HG02885 (cell line): Measurements from ENCODE around the gene SAMD4A.
A peak's percentile ranks its signal among the peaks of the same experiment; 100 is the strongest.

ENCODE experiments used
- ATAC-seq: cut with Tn5 transposase; IDR thresholded peaks from one replicate; pipeline ENCODE4 v1.9.1; 2021; ENCODE audit warnings: mild to moderate bottlenecking; ENCODE audit not compliant: unreplicated experiment, poor library complexity

SAMD4A gene

DNA sequence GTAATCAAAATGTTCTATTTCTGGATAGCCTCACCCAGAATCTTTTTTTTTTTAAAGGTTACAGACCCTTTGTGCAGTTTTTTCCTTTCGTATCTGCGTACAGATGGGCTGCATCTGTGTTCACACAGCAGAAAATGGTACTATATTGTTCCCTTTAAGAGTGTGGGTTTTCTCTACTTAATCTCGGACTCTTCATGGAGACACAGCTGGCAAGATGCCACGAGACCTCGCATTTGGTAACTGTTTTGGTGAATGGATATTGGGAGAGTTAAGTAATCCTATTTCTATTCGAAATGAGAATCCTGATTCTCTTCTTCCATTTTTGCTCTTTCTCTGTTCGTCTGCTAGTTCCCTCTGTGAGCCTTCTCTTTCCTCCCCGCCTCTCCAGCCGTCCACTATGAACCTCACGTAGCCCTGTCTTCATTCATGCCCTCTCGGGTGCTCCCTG is 85.7 kb downstream of the SAMD4A start:
- ATAC-seq = no peak

DNA sequence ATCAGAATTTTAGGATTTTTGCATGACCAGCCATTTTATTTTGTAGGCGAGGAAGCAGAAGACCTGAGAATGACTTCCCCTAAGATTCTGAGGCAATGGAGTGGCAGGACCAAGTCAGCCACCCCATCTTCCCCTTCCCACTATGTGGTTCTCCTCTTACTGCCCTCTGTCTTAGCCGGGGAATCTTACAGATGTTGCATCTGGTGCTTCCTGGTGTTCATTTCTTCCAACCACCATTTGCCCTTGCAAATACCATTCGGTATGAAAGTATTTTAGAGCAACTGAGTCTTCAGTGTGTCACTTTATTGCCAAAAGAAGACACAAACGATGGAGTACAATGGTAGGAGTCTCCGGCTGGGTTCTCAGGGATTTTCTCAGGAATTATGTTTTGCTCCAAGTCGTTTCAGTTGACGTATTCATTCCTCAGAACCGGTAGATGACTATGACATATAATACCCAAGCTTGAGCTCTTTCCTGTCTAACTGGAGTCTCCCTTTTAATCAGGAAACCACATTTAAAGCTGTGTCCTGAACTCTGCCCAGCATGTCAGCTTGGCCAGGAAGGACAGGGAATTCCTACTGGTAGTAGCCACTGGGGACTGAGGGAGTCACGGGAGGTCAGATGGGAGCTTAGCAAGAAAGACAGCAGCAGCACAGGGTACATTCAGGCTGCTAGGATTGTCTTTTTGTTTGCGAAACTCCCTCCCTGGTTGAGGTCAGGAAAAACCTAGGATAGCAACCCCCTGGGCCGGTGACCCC is 87.0 kb downstream of the SAMD4A start:
- no peak for ATAC-seq

DNA sequence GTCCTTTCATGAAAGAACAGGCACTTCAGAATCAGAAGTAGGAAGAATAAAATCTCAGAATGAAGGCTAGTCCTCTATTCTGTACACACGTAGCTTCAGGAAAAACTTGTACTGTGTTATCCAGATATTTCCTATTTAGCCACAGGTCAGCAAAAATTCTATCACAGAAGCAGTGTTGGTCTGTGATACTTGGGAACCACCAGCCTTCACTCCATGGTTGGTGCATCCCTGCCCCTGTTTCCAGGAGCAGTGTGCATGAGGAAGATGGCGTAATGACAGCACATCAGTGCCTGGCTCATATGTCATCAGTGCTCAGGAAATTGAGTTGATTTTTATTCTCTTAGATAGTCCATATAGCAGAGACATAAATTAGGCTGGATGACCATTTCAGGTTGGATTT is 87.7 kb downstream of the SAMD4A start:
- no peak for ATAC-seq

DNA sequence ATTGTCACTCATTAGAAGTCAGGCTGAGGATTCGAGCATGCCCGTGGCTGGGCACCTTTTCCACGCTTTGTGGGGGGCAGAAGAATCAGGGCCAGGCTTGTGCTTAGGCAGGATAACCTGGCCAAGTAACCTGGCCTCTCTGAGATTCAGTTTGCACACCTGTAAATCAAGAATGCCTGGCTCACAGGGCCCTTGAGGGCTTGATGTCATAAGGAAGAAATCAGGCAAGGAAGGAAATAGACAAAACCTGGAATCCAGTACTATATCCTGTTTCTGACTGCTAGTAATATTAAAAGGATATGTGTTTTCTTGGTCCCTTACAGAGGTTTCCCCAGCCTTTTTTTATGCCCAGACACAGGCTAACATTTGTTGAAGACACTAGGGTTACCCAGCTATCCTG is 91.9 kb downstream of the SAMD4A start:
- ATAC-seq = no peak

DNA sequence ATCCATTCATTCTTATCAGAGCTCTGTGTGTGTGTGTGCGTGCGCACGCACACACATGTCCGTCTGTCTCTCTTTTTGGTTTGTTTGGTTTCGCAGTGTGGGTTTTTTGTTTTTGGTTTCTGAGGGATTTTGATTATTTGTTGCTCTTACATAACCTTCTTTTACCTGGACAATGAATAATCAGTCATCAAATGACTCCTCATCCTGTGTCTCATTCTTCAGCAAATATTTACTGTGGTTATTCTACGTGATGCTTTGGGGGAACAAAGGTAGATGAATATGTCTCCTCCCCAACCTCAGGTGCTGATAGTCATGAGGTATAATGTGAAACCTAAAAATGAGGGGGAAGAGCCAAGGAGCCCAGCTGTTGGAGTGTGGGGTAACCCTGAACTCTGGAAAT is 92.4 kb downstream of the SAMD4A start:
- ATAC-seq = no peak

DNA sequence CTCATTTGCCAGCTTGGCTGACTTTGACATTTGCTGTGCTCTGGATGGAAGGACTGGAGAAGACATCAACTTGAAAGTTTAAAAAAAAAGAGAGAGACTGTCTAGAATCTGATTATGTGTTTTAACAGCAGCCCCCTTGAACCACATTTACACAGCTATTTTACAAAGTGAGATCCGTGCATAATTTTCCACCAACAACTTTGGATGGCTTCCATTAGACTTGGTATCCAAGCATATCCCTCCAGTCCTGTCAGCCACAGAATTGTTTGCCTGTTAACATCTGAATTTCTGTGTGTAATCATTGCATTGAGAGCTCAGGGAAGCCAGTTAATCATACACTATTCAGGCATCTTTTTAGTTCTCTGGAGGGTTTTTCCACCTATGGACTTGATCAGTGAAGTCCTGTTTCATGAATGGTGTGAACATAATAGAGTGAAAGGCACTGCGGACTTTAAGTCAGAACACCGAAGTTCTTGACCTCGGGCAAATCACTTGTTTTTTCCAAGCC is 93.7 kb downstream of the SAMD4A start:
- no peak for ATAC-seq

DNA sequence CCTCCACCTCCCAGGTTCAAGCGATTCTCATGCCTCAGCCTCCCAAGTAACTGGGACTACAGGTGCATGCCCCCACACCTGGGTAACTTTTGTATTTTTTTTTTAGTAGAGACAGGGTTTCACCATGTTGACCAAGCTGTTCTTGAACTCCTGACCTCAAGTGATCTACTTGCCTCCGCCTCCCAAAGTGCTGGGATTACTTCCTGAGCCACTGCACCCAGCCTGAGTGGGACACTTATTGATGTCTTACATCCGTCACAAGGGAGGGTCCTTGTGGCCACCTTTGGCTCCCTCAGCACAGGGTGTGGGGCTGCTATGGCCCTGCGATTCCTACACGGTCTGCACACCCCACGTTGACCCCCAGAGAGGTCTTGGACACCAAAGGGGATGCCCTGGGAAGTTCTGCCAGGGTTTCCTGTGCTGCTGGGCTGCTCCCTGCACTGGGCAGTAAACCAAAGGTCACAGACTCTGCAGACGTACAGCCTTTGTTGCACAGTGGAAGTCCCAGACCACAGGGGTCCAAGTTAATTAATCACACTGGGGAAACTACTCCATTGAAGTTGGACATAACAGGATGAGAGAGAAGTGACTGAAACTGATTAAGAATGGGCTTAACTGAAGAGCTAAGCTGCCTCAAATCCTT is 95.7 kb downstream of the SAMD4A start:
- ATAC-seq = no peak

DNA sequence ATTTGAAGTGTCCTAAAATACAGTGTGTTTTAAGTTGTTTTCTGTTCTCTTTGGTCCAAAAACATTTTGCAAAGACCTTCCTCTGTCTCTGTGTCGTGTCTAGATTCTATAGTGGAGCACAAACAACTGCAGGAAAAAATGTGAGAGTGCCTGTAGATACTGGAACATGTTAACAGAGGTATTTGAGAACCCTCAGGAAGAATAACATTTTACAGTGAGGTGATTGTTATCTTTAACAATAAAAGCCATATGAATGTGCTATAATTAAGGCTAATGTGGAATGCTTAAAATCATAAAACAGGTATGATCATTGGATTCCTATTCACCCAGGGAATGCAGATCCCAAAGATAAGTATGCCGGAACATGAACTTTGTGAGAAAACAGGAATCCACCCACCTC is 98.0 kb downstream of the SAMD4A start:
- no peak for ATAC-seq

DNA sequence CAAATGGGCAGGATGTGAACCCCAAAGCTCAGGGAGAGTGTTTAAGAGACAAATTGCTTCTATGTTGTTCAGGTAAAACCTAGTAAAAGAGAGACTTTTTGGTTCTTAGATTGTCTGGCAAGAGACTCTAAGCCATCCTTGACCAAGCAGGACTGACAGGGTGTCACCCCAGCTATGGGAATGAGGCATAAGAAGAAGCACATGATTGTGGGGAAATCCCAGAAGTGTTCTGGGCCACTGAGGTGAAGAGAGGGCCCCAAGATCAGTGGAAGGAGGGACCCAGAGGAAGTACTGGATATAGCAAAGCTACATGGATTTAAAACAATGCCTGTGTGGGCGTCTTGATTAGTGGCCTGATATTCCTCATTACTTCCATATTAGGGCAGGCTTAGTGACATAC is 99.0 kb downstream of the SAMD4A start:
- no peak for ATAC-seq

DNA sequence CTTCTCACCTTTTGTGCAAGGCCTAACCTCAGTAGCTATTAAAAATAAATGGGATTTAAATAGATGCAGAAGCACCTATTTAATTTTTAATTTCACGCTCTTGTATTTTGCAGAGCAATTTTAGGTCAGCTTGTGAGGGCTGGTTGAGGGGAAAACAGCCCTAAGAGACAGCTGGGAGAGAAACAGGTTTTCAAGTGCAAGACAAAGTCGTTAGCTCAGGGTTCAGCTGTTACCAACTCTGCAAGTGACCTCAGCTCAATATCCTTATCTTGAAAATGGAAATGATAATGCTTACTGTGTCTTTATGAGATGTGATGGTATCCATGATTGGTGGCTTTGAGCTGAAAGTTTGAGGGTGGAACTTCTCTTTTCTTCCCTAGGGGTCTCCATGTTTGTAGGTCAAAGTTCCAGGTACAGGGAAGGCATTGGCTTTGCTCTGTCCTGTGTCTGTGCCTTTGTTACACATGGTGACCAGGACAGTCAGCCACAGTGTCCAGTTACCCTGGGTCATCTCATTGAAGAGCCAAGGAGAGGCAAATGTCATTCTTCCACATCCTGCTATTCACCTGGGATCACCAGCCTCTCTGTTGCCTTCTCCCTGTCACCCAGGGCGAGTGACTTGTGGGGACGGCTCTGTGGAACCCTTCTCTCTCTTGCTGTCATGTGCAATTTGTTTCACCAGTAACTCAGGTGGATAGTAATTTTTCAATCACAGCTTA is 100.3 kb downstream of the SAMD4A start:
- ATAC-seq = no peak

DNA sequence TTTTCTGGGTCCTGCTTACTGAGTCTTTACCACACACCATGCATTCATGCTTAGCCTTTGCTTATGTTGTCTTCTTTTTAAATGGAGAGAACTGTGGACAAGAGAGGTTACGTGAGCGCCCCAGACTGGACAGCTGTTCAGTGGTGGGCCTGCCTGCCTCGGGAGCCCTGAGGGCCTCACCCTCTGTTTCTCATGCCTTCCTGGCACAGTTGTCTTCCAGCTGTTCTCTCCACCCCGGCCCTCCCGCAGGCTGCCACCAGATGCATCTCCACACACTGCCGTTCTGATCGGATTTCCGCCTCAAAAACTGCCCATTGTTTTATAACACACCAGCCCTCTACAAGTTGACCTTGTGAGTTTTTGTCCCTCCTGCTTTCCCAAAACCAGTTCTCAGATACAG is 100.8 kb downstream of the SAMD4A start:
- no peak for ATAC-seq

DNA sequence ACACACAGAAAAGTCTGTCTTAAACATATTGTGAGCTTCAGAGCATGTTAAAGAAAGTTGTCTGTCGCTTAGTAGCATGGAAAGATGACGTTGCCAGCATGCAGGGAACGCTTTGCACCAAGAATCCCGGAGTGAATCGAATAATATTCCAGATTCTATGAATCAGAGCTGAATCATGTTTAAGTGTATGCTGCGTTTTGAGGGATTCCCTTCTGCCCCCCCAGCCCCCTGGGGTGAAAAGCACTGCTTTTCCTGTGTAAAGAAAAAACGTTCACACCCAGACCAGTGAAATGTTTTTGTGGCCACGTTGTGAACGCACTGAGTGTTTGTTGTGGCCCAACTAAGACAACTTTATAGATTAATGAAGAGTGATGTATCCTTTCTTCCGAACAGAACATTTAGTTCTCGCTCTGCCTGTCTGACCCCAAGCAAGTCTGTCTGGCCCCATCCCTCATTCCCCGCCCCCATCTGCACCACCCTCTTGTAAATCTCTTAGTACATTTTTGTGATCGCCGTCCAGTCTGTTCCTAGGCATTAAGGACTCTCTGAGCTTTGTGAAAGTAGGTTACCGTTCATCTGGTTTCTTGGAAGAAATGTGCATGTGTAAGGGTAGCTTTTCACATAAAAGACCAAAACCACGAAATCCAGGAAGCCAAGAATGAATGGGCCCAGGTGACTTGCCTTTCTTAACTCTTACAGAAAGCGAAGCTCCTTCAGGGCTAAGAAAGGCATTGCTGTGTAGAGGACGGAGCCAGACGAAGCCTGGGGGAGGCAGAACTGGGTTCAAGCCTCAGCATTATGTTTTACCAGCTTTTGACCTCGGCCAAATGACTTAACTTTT is 103.0 kb downstream of the SAMD4A start:
- no peak for ATAC-seq

DNA sequence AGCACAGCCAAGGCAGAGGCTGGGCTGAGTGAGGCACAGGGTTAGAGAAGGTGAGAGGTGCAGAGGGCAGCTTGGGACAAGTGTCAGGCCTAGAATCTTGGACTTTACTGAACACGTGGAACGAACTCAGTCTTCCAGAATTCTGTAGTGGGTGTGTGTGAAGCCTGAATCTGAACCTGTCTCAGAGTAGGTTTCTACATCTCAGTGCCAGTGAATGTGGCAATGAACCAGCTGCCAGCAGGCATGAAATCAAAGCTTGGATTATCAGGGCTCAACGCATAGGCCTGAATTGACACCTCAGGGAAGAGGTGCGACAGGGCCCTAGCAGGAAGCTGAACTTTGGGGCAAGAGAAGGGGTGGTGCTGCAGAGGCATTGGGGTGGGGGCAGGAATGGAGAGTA is 104.6 kb downstream of the SAMD4A start:
- no peak for ATAC-seq

DNA sequence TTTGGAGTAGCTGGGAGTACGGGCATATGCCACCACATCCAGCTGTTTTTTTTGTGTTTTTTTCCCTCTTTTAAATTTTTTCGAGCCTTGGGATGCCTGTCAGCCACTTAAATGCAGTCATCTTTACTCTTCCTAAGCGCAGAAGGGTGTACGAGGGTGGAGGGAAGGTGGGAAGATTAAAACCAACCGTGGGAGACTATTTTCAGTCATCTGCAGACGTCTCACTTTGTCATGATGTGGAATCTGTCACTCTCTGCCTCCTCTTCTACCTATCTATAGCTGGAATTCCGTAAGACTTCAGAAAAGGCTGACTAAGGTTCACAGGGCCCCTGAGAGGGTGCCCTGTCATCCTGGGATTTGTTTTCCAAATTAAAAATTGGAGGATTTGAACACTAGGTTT is 105.3 kb downstream of the SAMD4A start:
- no peak for ATAC-seq

DNA sequence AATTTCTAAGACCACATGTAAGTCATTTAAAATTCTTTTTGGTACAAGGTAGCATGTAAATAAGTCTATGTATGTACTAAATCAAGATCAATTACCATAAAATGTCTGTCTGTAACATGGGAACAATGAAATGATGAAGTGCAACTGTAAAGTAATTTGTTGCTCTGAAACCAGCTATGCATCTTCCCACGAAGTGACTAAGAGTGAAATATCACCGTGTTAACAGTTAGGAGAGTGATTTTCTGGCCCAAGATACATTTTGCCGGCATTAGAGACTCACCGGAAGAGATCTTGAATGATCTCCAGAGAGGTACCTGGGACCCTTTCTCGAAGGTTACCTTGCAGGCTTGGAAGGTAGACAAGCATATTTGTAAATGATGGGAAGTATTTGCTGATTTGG is 105.8 kb downstream of the SAMD4A start:
- peak; percentile 79 for ATAC-seq

DNA sequence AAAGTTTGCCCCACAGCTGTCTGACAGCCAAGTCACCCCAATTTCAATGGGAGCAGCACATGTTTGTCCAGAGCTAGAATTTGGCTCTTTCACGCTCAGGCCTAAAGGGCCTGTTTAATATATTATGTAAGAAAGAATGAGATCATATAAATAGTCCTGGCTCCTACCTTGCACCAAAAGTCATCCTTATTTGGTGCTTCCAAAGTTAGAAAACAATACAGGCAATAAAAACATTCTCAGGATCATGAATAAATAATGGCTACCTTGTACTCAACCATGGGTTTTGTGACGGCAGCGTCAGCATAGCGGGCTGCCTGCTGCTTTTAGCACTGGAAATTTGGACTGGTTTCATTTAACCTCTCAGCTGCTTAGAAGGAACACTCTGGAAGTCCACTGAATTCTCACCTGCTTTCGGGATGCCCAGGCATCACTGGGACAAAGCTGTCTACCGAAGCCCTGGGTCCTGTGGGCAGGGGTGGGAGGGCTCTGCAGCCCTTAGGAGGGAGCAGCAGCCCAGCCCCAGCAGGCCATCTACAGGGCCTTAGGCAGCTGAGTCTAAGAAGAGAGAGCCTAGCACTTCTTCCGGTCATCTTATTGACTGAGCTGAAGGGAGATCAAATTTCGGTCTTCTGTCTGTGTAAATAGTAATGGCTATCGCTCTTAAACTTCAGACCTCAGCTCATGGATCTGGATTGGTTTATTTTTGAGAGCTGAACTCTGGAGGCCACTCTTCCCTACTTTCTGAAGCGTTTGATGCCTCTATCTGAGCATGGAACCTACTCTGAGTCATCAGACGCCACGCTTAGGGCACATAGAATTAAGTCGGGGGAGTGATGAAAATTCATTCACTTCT is 106.5 kb downstream of the SAMD4A start:
- ATAC-seq = no peak

DNA sequence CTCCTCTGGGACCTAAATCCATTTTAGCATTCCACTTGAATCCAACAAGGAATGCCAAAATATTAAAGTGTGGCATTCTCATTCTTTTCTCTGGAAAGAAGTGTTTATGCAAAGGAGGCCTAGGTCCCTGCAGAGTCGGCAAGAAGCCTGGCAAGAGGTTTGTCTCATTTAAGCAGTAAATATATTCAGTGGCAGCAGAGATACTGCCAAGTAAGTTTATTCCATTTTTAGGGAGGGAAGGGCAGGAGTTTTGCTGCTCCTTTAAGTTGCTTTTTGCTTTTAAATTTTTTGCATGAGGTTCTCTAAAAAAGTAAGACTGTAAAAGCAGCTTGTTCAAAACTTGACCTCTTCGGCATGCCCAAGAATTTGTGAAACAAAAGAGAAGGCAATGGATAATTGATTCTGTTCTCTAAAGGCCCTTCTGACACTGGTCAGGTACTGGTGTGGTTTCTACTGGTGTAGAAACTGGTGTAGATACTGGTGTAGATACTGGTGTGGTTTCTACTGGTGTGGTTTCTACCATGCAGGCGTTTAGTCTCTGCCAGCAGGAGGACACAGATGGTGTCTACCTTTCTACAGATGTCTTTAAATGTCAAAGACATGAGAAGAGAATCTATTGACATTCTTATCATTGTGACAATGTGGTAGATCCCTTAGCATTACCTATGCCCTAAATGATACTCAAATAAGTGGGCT is 107.3 kb downstream of the SAMD4A start:
- ATAC-seq = peak; percentile 72

DNA sequence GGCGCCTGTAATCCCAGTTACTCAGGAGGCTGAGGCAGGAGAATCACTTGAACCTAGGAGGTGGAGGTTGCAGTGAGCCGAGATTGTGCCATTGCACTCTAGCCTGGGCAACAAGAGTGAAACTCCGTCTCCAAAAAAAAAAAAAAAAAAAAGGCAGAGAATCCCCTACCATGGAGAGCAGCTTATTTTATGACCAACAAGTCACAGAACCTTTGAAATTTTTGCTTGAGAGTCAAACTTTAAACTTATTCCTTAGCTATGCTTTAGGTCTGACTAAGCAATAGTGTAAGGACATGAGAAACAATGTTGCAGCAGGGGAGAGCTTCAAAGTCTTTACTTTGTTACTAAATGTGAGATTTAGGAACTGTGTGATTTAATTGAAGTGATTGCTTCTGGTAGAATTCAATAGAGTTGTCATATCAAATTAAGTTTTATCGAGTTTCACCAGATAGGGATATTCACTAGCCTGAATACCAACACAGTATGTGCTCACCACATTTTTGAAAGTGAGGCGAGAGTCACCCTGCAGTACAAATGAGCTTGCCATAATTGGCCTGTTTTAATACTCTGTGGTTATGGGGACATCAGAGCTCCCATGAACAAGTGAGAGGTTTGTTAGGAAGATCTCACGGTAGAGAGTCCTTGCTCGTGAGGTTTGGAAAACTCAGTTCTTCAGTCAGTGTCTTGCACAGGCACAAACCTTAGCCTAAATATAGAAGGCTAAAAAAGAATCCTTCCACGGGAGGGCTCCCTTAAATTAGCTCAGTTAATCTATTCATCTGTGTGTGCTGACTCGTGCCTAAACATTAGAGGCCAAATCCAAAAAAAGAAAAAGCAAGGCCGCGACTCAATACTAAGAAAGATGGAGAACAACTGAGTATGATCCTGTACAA is 108.6 kb downstream of the SAMD4A start:
- no peak for ATAC-seq
